HUDEP-2 (cell line): Measurements from ENCODE around the gene NR6A1.

Experiments used
- DNase-seq, 76 experiments: peaks; one replicate each; lab custom pipeline; 2025; ENCODE audit not compliant: unreplicated experiment in 76 of 76; lab: John Stamatoyannopoulos, UW

Gene NR6A1

DNA sequence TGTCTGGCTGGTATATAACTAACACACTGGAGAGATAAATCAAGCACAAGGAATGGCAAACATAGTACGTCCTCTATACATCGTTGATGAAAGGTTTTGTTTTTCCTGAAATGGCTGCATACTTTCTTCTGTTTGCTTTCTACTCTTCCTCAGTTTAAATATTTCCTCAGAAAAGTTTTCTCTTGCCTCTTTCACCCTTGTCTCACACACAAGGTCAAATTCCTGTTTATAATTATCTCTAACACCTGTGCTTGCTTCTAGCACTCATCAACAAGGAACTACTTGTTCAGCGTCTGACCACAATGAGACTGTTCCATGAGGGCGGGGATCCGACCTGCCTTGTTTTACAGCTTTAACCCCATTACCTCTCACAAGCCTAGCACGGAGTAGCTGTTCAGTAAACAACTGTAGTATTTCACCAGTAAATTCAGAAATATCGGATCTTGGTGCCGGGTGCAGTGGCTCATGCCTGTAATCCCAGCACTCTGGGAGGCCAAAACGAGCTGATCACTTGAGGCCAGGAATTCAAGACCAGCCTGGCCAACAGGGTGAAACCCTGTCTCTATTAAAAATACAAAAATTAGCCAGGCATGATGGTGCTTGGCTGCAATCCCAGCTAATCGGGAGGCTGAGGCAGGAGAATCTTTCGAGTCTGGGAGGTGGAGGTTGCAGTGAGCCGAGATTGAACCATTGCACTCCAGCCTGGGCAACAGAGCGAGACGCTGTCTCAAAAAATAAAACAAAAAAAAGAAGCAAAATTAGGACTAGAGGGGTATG lies 37.0 kb downstream of the NR6A1 start:
- no peak for DNase-seq

DNA sequence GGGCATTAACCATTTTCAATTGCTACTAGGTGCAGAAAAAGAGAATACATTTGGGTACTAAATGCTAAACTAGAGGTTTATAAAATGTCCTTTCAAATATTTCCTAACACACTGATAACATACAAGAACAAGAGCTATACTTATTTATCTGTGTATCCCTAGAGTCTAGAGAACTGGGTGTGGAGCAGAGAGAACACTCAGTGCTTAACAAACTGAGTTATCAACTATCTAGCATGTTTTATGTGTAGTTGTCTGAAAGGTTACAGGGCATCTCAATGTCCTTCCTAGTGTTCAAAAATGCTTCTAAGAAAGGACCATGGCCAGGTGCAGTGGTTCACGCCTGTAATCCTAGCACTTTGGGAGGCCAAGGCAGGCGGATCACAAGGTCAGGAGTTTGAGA lies 40.3 kb downstream of the NR6A1 start:
- DNase-seq: peak in 2 of 76 experiments; percentile 10 to 18

DNA sequence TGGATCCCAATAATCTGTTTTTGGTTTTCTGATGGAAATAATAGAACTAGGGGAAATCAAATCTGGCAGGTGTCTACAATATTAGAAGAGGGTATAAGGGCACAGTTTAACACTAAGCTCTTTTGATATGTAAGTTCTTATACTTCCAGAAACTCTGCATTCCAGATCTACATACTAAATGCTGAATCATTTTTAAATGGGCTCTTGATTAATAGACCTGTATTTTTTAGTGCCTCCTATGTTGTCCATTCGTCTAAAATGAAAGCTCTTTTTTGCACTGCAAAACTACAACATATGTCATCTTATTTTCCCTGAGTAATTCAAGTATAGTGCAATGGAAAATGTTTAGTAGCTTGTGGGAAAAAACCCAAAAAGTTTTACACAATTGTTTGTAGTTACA lies 44.2 kb downstream of the NR6A1 start:
- no peak for DNase-seq

DNA sequence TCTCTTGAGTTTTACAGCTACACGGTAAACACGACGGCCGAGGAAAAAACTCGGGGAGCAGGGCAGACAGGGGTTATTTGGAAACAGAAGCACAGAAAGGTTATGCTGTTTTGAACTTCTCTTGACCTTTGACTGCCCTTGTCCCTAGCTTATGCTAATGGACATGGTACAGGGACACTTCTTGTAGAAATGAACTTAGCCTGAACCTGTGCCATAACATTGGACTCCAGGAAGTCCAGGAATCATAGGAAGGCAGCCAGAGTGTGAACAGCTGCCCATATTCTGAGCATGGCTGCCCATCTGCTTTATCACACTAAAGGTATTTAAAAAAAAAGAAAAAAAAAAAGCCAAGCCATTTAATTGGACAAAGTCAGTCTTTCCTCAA lies 46.1 kb downstream of the NR6A1 start:
- DNase-seq: no peak

DNA sequence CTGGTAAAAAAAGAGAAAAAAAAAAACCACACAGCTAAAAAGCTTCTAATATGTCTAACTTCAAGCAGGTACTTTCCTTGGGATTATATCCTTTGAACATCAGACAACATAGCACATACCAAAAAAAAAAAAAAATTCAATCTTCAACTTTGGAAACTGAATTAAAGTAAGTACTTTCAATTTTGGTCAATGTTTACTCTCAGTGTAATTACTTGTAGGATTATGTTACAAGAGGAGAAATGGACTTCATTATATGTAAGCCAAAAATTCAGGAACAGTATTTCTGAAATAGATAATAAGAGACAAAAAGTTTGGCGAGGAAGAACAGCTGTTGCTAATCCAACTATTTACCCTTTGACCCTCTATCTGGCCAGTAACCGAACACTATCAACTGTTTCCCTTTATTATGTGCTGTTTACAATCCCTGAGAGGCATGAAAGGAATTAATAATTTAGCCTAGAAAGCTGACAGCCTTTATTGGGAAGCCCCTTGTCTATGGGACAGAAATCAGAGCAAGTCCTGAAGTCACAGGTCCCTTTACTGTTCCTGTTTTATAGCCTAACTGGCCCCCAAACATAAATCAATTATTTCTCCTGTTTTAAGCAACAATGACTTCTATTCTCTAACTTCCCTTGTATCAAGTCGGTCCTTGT lies 46.6 kb downstream of the NR6A1 start:
- DNase-seq: no peak

DNA sequence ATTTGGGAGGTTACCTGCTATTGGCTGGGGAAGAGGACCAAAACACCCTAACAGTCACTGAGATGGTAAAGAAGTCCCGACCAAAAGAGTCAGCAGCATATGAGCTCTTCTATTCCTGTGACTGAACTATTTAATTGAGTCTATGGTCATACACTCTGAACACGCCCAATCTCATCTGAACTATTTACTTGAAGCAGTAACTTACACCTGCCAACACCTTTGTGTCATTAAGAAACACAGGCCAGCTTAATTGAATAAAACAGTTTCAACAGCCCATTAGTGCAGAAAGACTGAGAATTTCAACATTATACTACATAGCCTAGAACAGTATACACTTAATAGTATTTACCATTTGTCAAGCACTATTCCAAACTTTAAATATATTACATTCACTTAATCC lies 47.8 kb downstream of the NR6A1 start:
- DNase-seq: no peak

DNA sequence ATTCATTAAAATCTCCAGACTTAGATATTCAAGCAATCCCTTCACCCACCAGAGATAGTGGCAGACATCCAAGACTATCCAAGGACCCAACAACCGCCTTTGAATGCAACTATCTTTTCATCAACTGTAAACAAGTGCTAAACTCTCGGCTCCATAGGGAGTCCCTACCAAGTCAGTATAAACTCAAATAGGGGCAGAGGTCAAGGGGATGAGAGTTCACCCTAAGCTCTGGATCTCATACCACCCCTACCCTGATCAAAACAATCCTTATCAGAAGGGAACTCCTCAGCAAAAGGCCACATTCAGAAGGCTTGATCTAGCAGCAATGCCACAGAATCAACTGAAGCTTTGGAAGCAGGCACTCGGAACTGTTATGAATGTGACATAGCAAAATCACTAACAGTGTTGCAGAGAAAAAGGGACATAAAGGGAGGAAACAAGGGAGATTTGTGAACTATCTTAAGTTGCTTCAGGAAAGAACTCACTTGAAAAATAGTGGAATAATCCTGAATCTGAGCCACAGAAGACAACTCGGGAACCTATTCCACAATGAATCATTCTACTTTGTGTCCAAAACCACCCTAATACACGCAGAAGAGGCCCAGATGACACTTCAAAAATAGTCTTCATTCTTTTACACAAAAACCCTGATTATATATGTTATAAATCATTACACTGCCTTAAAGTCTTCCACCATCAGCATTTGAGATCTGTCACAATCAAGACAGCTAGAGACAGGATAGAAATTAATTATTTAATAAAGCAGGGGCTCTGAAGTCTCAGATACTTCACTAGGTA lies 49.8 kb downstream of the NR6A1 start:
- DNase-seq: peak in 16 of 76 experiments; percentile 1 to 44 (median 22)

DNA sequence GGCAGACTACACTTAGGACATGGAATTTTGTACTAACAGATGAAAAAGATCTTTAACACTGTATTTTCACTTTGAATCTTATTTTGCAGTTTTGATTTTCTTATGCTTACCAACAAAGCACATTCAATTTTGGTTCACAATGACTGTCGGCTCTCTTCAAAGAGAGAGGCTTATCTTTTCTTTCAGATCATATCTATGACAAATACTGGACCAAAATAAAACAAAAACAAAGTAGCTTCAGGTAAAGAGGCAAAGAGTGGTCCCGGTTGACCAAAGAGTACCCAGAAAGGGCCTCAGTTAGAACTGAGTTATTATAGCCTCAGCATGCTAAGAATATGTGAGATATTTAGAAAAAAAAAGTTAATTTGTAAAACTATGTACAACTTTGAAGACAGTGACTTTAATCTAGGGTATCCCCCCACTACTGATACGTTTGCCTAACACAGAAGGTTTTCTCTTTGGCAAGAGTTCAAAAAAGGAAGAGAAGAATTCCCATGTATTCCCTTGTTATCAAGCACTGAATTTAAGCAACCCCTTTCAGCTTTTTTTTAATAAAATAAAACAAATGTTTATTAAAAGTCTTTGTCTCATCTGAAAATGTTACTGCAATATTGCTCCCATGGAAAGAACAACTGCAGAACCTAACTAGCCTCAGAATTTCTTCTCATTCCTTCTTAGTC lies 50.5 kb downstream of the NR6A1 start:
- DNase-seq: no peak

DNA sequence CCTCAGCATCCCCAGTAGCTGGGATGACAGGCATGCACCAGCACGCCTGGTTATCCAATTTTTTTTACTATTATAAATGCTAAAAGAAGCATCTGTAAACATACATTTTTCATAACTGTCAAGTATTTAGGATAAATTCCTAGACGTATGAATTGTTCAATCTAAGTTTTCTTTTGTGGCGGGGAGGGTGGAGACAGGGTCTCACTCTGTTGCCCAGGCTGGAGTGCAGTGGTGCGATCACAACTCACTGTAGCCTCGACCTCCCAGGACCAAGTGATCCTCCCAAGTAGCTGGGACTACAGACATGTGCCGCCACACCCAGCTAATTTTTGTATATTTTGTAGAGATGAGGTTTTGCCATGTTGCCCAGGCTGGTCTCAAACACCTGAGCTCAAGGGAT lies 52.2 kb downstream of the NR6A1 start:
- DNase-seq: no peak

DNA sequence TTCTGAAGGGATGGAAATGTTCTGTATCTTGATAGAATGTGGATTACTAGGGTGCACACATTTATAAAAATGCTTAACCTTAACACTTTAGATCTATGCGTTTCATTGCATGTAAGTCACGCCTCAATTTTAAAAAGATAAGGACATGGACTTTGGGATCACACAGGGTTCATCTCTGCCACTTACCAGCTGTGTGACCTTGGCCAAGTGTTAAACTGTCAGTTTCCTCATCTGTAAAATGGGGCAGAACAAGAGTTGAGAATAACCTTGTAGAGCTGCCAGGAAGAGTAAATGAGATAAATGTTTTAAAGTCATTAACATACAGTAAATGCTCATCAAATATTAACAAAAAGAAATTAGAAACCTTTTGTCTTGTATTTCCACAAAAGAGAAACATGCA lies 53.5 kb downstream of the NR6A1 start:
- no peak for DNase-seq

DNA sequence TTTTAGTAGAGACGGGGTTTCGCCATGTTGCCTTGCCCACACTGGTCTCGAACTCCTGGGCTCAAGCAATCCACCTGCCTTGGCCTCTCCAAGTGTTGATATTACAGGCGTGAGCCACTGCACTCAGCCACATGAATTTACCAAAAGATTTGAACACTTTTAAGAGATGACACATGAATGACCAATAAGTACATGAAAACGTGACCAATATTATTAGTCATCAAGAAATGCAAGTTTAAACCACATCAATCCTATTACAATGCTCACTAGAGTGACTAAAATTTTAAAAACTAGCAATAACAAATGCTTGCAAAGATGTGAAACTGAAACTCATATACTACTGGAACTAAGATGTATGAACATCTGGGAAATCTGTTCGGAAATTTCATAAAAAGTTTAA lies 54.3 kb downstream of the NR6A1 start:
- no peak for DNase-seq

DNA sequence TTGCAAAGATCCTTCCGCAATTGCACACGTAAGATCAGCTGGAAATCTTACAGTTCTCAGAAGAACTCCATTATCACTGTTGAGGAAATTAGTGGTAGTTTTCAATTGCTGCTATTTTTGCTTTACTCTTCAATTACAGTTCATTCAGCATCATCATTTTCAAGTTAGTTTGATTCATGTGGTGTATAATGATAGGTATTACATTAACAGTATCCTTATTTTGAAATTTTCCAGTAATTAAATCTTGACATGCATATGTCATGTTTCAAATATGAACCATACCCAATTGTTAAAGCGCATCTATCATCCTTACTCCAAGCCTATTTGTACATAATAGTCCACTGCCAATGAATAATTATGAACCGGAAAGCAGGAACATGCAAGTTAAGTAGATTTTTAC lies 60.3 kb downstream of the NR6A1 start:
- DNase-seq: no peak

DNA sequence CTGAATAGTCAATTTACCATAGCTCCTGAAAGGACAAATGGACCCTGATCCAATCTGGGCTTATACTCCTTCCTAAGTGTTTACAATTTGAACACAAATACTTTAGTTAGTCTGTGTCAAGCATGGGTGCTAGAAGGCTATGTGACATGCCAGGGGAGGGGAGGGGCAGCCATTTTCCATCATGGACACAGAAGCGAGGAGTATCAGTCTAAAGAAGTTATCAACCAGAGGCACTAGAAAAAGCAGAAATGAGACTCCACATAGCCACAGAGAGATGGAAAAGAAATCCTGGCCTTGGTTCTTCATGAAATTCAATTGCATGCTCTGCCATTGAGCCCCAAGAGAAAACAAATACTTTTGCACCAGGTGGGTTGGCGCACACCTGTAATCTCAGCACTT lies 61.8 kb downstream of the NR6A1 start:
- no peak for DNase-seq

DNA sequence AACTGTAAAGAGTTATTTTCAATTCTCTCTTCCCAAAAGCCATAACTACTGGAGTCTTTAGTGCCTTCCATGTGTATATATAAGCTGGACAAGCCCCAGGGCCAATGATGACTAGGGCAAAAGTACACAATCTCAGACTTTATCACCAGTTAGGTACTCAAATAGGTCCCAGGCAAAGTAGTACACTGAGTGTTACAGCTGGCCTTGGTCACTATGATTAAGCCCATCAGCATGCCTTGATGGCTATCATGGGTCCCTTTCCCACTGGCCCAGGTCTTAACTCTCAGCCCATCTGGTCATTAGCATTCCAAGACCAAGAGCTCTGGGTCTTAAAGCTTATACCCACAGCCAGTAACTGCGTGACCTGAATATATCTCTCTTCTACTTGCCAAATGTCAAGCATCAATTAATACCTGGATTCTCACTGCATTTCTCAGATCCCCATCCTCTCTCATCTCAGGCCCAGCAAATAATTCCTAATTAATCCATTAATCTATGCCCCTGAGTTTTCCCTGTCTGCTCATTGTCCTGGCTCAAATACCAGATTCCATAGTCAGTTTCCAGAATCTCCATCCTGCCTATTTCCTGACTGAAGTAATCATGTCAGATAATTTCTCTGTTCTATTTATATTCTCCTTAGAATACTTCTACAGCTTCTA lies 62.3 kb downstream of the NR6A1 start:
- DNase-seq: no peak

DNA sequence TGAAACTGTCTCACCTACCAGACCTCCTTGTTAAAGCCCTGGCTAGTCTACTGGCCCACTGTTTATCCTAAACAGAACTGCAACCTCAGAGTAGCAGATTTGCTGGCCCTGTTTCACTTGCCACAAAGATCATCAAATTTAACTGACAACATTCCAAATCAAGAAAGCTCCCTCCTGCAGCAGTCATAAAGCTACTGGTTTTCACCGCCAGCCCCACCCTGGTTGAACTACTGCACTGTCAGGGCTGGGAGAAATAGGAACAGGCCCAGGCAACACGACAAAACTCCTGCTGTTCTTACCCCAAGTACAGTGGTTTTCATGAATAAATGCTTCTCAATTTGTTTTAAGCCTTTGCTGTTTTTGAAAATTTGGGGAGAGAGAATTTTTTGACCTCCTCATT lies 63.0 kb downstream of the NR6A1 start:
- no peak for DNase-seq

DNA sequence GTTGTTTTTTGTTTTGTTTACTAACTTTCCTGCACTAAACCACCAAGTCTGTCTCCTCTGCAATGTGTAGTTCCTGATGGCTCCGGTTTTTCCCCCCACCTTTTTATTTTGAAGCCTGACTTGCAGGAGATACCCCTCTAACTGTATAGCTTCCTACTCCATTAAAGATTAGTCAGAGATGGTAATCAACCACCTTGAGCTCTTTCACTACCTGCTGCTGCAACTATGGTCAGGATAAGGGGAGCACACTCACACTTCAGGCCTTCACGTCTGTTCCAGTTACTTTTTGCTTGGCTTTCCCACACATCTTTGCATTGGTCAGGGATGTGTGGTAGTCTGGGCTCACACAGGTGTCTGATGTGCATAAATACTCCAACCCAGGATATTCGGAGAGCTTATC lies 63.4 kb downstream of the NR6A1 start:
- no peak for DNase-seq

DNA sequence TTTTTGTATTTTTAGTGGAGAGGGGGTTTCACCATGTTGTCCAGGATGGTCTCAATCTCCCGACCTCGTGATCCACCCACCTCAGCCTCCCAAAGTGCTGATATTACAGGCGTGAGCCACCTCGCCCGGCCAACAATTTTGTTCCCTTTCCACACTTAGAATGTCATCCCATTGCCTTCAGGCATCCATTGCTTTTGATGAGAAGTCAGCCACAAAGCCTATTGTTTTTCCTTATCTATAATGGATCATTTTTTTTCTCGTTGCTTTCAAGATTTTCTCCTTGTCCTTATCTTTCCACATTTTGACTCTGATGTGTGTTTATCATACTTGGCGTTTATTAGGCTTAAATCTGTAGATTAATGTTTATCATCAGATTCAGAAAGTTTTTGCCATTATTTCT lies 64.4 kb downstream of the NR6A1 start:
- DNase-seq: no peak

DNA sequence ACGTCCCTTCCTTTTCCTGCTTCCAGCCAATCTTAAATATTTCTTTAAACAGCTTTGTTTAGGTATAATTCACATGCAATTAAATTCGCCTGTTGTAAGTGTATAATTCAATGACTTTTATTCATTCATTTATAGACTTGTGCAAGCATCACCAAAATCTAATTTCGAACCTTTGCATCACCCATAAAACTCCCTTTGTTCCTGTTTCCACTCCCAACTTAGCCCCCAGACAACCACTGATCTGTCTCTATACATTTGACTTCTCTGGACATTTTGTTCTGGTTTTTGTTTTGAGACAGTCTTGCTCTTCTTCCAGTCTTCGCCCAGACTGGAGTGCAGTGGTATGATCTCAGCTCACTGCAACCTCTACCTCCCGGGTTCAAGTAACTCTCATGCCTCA lies 71.5 kb downstream of the NR6A1 start:
- no peak for DNase-seq

DNA sequence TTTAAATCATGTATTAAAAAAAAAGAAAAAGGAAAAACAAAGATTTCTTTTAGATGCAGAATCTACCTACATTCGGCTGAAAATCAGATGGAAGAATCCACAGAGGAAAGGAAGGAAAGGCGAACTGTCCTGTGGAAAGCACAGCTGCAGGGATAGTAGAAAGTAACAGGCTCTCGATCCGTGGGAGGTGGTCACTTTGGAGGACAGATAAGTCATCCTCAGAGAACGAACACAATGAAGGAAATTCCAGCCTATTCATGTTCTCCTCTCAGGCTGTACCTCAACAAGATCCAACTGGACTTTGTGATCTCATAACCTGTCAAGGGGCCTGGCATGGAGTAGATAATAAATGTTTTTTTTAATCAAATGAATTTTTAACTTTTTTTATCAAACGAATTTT lies 72.8 kb downstream of the NR6A1 start:
- DNase-seq: no peak

DNA sequence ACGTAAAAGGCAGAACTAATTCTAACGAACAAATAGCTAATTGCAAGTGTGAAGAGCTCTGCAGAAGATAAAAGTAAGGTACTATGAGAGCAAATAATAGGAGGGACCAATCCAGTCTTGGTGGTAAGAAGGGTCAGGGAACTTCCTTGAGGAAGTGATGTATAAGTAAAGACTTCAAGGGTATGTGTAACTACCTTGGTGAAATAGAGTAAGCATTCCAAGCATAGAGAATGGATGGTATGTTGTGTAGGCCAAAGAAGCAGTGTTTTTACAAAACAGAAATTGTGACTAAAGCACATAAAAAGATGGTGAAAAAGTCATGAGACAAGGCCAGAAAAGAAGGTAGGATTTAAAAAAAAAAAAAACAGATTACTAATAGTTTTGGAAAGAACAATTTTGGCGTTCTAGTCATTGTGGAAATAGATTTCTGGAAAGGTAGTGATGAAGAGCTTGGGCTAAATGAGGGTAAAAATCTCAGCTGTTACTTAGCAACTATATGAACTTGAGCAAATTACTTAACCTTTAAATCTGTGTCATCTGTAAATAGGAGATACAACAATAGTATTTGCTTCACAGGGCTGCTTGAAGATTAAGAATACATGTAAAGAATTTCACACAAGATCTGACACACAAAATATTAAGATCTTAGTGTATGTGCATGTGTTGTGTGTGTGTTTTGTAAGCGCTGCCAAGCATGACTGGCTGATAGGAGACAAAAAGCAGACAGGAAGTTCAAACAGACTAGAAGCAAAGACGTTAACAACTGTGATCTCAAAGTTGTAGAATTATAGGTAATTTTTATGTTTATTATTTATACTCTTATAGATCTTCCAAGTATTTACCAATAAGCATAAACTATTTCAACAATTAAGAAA lies 73.5 kb downstream of the NR6A1 start:
- DNase-seq: no peak
